22Rv1 (cell line): ENCODE results near the gene RNU6-8.

Source experiments
- ZFX ChIP-seq: fragments of 450-650 bp; IDR thresholded peaks from 2 replicates; pipeline ENCODE4 v1.6.1; 2017; ENCODE audit warnings: antibody characterized with exemption, borderline replicate concordance
- TF ChIP-seq, protein P1 (sequence below): fragments of 450-650 bp; IDR thresholded peaks from 2 replicates; pipeline ENCODE4 v1.5.1; 2017; ENCODE audit warnings: mild to moderate bottlenecking

DNA sequence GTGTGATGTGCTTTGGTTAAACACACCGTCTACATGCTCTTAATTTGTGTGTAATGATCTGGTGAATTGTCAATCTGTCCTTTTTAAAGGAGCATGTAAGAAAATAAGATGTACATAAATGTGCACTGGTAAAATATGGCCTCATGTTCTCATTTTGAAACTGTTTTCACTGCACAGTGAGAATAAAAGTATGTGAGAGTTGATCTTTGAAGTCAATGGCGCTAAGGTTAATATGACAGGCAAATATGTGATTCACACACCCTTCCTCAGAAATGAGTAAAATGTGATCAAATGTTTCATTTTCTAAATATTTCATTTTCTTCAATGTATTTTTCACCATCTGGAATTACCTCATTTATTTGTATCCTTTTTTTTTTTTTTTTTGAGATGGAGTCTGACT lies 9.5 kb downstream of the RNU6-8 start:
- TF ChIP-seq, protein P1, sequence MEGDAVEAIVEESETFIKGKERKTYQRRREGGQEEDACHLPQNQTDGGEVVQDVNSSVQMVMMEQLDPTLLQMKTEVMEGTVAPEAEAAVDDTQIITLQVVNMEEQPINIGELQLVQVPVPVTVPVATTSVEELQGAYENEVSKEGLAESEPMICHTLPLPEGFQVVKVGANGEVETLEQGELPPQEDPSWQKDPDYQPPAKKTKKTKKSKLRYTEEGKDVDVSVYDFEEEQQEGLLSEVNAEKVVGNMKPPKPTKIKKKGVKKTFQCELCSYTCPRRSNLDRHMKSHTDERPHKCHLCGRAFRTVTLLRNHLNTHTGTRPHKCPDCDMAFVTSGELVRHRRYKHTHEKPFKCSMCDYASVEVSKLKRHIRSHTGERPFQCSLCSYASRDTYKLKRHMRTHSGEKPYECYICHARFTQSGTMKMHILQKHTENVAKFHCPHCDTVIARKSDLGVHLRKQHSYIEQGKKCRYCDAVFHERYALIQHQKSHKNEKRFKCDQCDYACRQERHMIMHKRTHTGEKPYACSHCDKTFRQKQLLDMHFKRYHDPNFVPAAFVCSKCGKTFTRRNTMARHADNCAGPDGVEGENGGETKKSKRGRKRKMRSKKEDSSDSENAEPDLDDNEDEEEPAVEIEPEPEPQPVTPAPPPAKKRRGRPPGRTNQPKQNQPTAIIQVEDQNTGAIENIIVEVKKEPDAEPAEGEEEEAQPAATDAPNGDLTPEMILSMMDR: no peak
- no peak for TF ChIP-seq ZFX
